RKO (cell line): Measurements from ENCODE around the gene ST6GALNAC2.
A peak's percentile ranks its signal among the peaks of the same experiment; 100 is the strongest.
"Not testable (repeated sequence)": the region's sequence is repeated elsewhere in the genome, so short reads cannot be mapped to it uniquely, and the experiment has no call there.

ENCODE experiments used
- DNase-seq: peaks from one replicate; pipeline ENCODE4 v3.0.0-alpha.2; 2016; ENCODE audit warnings: low spot score

The ST6GALNAC2 gene

DNA sequence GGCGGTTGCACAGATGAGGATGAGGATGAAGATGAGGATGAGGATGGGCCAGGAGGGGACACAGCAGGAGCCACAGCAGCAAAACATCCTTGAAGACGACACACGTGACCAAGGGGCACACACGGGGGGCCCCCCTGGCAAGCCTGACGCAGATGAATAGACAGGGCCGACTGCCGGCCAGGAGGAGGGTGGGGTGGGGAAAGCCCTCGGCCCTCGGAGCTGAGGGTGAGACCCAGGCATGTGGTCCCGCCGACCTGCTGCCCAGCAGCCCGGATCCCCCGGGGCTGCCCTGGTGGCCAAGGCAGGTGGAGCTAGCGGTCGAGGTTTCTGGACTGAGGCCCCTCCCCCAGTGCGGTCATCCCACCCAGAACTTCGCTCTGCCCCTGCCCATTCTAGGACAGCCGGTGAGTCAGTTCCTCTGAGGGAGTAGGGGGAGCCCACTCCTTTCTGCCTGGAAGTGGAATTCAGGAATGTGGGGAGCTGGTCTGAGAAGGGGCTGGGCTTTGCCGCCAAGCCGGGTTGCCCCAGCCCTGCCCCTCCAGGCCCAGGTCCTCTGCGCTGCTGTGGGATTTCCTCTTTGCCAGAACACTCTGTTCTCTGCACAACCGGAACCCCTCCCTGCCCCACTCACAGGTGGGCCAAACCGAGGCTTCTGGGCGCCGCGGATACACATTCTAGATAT, 58.1 kb downstream of the ST6GALNAC2 start:
- DNase-seq, result peak; percentile 42

DNA sequence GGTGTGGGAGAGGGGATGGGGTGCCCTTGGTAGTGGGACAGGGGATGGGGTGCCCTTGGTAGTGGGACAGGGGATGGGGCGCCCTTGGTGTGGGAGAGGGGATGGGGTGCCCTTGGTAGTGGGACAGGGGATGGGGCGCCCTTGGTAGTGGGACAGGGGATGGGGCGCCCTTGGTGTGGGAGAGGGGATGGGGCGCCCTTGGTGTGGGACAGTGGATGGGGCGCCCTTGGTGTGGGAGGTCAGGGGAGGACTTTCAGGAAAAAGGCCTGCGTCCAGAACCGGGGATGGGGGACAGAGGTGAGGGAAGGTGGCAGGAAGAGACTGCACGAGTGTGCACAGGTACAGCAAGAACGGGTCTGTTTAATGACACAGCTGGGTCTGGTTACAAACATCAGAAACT, 58.6 kb downstream of the ST6GALNAC2 start:
- not testable (repeated sequence) for DNase-seq

GRCh38 chr17:76525513-76525833, 60.2 kb downstream of the ST6GALNAC2 start:
- DNase-seq, result not testable (repeated sequence)

GRCh38 chr17:76524598-76525512, 60.8 kb downstream of the ST6GALNAC2 start:
- DNase-seq, result no peak

DNA sequence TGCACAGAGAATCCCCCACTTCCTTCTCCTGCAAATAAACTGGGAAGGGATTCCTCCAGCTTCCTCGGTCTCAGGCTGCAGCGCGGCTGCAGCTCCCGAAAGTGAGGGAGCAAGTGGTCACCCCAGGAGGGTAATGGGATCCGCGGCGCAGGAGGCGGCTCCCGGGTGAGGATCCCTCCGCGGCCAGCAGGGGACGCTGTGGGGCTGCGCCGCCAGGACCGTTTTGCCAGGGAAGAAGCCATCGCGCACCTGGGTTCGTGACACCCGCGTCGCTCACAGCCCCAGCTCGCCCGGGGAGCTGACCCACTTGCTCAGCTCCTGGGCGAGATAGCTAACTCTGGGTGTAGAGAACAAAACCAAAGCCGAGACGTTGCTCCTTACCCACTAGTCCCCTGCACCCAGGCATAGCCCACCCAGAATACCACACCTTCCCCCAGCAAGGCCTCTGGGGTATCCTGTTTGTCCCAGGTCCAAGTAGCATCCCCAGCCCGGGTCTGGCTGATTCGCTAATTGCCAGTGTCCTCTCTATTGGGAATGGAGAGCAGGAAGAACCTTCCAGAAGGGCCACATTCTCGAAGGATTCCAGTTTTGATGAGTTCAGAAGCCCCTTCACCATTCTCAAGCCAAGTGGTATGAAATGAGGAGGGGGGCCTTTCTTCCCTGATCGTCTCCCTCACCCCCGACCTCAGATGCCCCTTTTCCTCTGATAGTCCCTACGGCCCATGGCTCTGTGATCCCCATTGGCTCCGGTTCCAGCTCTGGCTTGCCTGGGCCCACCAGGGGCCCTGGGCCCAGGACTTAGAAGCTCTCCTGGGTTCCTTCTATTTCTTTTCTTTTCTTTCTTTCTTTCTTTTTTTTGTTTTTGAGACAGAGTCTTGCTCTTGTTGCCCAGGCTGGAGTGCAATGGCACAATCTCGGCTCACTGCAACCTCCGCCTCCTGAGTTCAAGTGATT, 62.3 kb downstream of the ST6GALNAC2 start:
- peak; percentile 70 for DNase-seq

- not testable (repeated sequence) for DNase-seq
These were observed 64.0 kb downstream of the ST6GALNAC2 start for GRCh38 chr17:76521683-76522082.

- no peak for DNase-seq
These were observed 64.4 kb downstream of the ST6GALNAC2 start for GRCh38 chr17:76521262-76521661.

DNA sequence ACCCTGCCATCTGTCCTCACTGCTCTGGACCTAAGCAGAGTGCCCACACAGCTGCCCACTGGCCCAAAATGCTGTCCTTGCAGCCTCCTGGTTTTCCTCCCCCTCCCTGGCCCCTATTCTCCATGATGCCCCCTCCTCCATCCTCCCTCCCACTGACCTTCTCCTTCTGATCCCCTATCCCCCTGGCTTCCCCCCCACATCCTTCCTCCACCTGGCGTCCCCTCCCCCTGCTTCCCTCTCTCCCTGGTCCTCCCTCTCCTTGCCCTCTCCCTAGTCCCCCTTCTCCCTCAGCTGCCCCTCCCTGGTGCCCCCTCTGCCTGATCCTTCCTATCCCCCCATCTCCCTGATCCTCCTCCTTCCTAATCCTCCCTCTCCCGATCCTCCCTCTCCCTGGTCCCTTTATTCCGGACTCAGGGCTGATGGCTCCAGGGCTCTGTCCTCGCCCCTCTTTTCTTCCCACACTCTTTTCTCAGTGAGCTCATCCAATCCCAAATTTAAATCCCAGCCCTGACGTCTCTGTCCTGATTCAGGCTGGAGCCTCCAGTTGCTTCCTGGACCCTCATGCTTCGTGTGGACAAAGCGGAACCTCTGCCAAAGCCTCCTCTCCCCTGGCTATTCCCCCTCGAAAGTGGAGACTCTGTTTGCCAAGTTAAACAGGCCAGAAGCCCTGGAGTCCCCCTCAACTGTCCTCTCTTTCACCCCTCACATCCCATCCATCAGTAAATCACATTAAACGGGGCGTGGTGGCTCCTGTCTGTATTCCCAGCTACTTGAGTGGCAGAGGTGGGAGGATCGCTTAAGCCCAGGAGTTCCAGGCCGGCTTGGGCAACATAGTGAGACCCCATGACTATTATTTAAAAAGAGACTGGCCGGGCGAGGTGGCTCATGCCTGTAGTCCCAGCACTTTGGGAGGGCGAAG, 66.4 kb downstream of the ST6GALNAC2 start:
- DNase-seq, result no peak

GRCh38 chr17:76517638-76518038, 68.0 kb downstream of the ST6GALNAC2 start:
- no peak for DNase-seq
